Skin epidermis (tissue), 12 donors: Measurements from ENCODE around the gene DCTPP1.

Experiments
- H3K27ac ChIP-seq, 21 experiments: fragments of 200-600 bp; sonication (generic) in 11 of 21; one replicate each; pipeline ENCODE4 v1.5.0; 2020; ENCODE audit warnings: mild to moderate bottlenecking in 3 of 21, inconsistent platforms in 2 of 21, moderate library complexity in 2 of 21
- H3K4me3 ChIP-seq, 7 experiments: fragments of 200-600 bp; sonication (generic) in 2 of 7; one replicate each; pipeline ENCODE4 v1.5.0; 2020; ENCODE audit warnings: inconsistent platforms in 2 of 7, mild to moderate bottlenecking in 2 of 7, moderate library complexity in 1 of 7

The DCTPP1 gene

DNA sequence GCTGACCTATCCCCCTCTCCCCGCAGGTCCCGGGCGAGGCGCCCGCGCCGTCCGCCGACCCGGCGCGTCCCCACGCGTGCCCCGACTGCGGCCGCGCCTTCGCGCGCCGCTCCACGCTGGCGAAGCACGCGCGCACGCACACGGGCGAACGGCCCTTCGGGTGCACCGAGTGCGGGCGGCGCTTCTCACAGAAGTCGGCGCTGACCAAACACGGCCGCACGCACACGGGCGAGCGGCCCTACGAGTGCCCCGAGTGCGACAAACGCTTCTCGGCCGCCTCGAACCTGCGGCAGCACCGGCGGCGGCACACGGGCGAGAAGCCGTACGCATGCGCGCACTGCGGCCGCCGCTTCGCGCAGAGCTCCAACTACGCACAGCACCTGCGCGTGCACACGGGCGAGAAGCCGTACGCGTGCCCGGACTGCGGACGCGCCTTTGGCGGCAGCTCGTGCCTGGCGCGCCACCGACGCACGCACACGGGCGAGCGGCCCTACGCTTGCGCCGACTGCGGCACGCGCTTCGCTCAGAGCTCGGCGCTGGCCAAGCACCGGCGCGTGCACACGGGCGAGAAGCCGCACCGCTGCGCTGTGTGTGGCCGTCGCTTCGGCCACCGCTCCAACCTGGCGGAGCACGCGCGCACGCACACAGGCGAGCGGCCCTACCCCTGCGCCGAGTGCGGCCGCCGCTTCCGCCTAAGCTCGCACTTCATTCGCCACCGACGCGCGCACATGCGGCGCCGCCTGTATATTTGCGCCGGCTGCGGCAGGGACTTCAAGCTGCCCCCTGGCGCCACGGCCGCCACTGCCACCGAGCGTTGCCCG lies 12.1 kb downstream of the DCTPP1 start:
- Histone ChIP-seq H3K27ac (peak overlapping the region in 20 of 21 experiments; percentile 40 to 91 (median 80)), H3K4me3 (peak overlapping the region; percentile 33 to 73 (median 57))

DNA sequence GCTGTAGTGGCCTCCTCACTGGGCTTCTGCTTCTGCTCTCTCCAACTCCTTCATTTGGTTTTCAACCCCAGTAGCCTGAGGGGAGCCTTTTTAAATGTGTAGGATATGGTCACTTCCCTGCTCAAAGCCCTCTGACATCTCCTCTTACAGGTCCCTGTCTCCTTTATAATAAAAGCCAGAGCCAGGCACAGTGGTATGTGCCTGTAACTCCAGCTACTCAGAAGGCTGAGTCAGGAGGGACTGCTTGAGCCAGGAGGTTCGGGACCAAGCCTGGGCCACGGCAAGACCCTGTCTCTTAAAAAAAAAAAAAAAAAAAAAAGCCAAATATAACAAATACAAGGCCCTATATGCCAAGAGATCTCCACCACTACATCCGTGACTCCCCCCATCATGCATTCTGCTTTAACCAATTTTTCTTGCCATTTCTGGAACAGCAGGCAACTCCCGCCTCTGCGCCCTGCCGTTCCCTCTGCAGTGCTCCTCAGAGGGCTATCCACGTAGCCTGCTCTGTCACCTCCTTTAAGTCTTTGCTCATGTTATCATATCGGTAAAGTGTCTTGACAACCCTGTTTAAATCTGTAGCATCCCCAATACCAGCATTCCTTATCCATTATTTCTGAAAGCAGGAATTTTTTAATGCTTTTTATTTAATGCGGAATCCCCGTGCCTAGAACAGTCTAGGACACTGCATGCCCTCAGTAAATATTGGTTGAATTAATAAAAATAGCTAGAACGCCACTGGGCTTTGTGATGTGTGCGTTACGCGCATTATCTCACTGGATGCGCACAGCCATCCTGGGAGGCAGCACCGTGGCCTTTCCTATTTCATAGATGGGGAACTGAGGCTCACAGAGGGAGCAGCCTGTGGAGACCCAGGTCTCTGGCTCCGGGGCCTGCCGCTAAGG lies 13.0 kb downstream of the DCTPP1 start:
- Histone ChIP-seq H3K4me3 (peak overlapping the region; percentile 33 to 73 (median 57)), H3K27ac (peak overlapping the region in 17 of 21 experiments; percentile 40 to 91 (median 80))

DNA sequence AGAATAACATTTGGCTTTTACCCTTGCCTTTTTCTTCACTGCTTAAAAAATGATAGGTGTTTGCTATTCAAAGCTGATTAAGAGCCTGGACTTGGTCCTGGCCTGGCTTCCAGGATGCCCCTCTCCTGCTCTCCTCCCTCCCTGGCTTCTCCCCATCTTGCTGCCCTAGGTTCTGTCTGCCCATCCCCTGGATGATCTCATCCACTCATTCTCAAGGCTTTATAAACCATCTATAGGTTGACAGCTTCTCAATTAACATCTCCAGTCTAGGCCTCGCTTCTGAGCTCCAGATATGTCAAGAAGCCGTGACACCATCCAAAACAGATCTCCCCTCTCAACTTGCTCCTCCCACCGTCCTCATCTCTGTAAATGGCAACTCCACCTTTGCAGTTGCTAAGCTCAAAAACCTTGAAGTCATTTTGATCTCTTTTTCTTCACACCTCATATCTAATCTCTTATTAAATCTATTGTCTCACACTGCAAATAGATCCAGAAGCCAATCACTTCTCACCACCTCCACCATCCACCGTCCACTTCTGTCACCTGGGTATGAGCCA lies 13.7 kb downstream of the DCTPP1 start:
- H3K27ac ChIP-seq, result no peak overlapping the region

DNA sequence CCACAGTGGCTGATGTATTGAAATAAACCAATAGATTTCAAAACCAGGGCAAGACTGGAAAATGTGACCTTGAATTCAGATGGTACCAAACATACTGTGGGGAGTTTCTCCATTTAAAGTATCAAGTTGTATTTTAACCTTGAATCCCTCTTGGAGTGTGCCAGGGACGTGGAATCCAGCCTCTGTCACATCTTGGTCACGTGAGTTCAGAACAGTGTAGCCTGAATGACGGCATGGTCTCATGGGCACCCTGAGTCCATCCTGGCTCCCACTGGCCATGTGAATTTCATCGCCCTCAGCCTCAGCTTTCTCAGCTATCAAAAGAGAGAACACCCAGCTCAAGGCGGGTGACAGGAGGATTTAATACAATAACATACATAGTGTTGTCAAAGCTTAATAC lies 15.7 kb downstream of the DCTPP1 start:
- H3K27ac ChIP-seq, result no peak overlapping the region
- H3K4me3 ChIP-seq, result no peak overlapping the region

More for the DNA sequence above, 13.7 kb downstream of the DCTPP1 start:
- H3K4me3 ChIP-seq, result no peak overlapping the region

DNA sequence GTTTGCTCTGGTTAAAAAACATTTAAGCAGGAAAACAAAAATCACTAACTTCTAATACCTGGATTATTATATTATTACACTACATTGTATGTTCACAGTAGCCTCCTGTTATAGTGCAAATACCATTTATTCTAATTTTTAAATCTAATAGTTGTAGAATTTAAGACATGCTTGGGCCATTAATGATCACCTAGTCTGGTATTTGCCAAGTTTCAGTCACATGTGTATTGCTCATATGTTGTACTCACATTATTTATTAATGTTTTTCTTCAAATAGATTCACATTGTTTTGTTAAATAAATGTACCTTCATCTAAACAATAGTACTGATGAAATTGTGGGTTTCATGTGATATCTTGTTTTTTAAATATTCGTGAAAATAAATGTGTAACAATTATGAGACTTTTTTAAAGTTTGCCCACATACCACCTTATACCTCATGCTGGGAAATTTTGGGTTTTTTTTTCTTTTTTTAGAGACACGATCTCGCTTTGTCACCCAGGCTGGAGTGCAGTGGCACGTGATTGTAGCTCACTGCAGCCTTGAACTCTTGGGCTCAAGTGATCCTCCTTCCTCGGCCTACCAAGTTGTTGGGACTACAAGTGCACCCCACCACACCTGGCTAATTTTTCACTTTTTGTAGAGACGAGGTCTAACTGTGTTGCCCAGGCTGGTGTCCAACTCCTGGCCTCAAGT lies 16.6 kb downstream of the DCTPP1 start:
- no peak overlapping the region for H3K27ac ChIP-seq
- H3K4me3 ChIP-seq, result no peak overlapping the region

DNA sequence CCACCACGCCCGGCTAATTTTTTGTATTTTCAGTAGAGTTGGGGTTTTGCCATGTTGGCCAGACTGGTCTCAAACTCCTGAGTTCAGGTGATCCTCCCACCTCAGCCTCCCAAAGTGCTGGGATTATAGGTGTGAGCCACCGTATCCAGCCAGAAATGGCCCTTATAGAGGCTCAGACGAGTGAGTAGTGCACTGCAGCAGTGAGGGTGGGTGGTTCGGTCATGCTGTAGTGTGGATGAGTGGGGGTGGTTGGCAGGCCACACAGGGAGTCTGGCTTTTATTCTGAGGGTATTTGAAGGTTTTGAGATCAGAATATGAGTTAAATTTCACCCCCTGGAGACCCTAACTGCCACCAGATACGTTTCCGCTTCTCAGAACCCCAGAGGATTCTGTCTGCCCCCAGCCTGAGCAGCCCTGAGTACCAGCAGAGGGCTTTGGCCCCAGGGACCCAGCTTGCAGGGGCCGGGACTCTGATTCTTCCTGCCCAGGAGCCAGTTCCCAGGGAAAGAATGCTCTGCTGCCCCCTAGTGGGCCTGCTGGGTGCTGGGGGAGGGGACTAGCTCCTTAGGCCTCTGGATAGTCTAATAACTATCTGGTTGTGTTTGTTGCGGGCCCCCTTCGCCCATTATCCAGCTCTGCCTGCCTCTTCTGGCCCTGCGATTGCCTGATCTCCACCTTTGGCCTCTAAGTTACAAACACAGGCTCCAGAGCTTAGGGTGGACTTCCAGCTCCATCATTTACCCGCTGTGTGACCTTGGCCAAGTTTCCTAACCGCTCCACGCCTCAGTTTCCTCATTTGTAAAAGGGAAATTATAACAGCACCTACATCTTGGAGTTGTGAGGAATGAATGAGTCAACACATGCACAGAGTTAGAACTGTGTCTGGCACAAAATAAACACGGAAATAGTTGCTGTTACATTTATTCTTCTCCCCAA lies 20.4 kb downstream of the DCTPP1 start:
- H3K4me3 ChIP-seq, result no peak overlapping the region
- peak overlapping the region in 2 of 21 experiments; percentile 43 to 48 for H3K27ac ChIP-seq

DNA sequence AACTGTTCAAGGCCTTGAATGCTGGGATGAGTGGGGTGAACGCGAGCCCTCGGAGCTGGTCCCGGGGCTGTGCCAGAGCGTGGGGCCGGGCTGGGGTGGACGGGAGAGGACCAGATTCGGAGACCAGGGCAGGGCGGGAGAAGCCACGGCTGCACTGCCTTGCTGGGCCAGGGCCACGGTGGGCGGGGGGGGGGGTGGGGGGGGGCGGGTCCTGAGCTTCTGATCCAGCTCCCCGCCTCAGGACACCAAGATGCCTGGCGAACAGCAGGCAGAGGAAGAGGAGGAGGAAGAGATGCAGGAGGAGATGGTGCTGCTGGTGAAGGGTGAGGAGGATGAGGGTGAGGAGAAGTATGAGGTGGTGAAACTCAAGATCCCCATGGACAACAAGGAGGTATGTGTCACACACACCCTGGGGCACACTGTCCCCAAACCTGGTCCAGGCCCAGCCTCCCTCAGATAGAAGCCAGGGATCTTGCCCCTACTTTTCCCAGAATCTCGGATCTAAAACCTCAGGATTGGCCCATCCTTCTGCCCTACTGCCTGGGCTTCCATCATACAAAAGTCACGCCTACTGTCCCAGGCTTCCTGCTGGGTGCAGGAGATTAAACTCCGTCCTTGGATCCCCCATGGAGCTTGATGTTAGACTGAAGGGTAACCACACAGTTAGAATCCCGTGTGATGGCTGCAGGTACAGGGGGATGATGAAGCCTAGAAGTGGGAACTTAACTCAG lies 21.9 kb downstream of the DCTPP1 start:
- peak overlapping the region; percentile 9 to 90 (median 79) for H3K27ac ChIP-seq
- H3K4me3 ChIP-seq, result peak overlapping the region; percentile 50 to 76 (median 68)

DNA sequence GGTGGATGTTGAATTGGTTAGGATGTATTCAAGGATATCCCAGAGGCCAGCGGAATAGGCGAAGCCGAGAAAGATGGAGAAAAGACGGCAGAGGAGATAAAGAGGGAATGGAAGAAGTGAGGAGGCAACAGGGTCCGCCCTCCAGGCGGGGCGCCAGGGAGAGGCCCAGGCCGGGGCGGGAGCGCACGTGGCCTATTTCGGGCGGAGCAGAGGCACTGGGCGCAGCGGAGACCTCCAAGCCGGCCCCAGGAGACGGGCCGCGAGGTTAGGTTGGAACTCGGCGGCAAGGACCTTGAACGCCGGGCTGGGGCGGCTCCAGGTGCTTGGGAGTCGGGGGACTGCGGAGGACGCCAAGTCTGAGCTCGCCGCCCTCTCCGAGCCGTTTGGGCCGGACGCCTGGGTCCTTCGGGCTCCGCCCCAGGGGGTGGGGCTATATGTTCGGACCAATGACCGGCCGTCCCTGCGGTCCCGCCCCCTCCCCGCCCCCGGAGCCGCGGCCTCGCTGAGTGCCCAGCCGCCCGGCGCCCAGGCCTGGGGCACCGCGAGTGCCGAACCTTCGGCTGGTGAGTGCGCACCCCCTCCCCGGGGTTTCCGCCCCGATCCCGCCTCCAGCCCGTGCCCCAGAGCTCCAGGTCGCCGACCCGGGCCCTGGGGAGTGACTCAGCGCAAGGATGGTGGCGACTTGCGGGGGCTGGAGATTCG lies 22.6 kb downstream of the DCTPP1 start, which contains the start of gene ZNF771:
ZNF771 (plus strand) TSS at position 505 of the 702 bp plus-strand sequence. CDS start 448 bp downstream, outside the sequence.
- Histone ChIP-seq H3K4me3 (peak within 1 kb of the TSS; percentile 50 to 76 (median 68)), H3K27ac (peak within 1 kb of the TSS; percentile 9 to 90 (median 79))

DNA sequence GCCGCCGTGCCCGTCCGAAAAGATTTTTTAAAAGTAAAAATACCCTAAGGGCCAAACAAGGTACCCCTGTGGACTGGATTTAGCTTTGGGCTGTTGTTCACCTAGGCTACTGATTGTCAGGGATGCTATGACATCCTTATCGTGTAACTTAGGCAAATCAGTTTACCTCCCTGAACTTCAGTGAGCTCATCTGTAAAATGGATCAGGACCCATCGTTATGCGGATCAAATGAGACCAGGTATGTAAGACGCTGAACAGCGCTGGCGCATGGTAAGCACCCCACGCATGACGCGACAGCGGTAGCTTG lies 23.1 kb downstream of the DCTPP1 start:
- peak overlapping the region in 17 of 21 experiments; percentile 46 to 90 (median 82) for H3K27ac ChIP-seq
- peak overlapping the region; percentile 50 to 76 (median 68) for H3K4me3 ChIP-seq

DNA sequence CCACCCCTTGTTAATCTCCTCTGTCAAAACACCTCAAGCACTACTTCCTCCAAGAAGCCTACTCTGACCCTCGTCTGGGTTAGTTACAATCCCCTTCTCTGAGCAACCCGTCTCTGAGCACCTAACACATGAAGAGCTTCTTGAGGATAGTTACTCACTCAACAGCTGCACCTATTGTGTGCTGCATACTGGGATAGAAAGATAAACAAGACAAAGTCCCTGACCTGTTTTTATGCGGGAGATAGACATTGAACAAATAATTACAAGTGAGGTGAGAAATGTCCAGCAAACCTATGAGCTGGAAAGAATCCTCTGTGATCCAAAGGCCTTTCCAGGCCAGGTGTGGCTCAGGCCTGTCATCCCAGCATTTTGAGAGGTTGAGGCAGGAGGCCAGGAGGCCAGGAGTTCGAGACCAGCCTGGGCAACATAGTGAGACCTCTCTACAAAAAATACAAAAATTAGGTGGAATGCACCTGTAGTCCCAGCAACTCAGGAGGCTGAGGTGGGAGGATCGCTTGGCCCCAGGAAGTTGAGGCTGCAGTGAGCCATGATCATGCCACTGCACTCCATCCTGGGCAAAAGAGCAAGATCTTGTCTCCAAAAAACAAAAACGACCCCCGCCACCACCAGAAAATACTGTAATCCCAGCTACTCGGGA lies 27.9 kb downstream of the DCTPP1 start:
- no peak overlapping the region for H3K27ac ChIP-seq

DNA sequence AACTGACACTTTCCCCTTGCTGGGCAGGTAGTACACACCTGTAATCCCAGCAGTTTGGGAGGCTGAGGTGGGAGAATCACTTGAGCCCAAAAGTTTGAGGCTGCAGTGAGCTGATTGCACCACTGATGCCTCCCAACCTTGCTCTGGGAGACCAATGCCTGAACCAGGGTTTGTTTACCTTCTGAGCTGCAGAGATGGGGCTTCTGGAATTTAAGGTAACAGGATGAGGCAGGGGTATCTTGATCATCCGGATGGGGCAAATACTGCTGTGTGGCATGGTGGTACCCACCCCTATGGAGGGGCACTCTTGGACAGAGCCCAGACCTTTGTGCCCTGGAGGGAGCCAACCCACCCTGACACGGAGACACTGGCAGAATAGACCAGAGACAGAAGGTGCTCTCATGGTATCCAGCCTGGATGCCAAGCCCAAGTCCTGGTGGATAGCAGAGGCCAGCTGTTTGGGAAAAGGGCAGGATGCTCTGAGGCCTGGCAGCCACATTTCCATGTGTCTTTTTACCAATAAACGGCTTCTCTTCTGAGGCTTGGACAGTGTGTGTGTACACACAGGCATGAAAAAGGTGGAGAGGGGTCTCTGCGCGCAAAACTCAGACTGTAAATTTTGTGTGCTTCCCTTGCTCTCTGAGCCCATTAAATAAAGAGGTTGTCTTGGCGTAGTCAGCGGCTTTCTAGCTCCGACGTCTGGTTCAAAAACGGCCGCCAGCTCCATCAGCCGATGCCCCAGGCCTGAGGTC lies 30.2 kb downstream of the DCTPP1 start:
- Histone ChIP-seq H3K27ac (peak overlapping the region in 20 of 21 experiments; percentile 67 to 94 (median 84)), H3K4me3 (peak overlapping the region; percentile 45 to 71 (median 63))

More for the DNA sequence above, 27.9 kb downstream of the DCTPP1 start:
- H3K4me3 ChIP-seq, result no peak overlapping the region

DNA sequence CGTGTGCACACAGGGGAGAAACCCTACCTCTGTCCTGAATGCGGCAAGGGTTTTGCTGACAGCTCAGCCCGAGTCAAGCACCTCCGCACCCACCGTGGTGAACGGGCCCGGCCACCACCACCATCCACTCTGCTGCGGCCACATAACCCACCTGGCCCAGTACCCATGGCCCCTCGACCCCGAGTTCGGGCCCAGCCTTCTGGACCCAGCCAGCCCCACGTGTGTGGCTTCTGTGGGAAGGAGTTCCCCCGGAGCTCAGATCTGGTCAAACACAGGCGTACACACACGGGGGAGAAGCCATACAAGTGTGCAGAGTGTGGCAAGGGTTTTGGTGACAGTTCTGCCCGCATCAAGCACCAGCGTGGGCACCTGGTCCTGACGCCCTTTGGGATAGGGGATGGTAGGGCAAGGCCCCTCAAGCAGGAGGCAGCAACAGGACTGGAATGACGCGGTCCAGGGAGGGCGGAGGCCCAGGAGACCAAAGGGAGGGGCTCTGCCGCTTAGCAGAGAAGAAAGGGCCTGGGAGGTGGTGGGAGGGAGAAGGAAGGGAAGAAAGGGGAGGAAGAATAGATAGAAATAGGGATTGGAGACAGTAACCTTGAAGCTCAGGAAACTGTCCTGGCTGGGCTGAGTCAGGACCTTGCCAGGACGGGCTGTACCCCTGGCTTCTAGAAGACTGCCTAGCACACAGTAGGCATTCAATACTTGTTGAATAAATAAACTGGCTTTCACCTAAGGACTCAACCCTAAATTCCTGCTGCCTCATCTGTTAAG lies 31.0 kb downstream of the DCTPP1 start:
- Histone ChIP-seq H3K27ac (peak overlapping the region in 7 of 21 experiments; percentile 19 to 94 (median 83)), H3K4me3 (no peak overlapping the region)

DNA sequence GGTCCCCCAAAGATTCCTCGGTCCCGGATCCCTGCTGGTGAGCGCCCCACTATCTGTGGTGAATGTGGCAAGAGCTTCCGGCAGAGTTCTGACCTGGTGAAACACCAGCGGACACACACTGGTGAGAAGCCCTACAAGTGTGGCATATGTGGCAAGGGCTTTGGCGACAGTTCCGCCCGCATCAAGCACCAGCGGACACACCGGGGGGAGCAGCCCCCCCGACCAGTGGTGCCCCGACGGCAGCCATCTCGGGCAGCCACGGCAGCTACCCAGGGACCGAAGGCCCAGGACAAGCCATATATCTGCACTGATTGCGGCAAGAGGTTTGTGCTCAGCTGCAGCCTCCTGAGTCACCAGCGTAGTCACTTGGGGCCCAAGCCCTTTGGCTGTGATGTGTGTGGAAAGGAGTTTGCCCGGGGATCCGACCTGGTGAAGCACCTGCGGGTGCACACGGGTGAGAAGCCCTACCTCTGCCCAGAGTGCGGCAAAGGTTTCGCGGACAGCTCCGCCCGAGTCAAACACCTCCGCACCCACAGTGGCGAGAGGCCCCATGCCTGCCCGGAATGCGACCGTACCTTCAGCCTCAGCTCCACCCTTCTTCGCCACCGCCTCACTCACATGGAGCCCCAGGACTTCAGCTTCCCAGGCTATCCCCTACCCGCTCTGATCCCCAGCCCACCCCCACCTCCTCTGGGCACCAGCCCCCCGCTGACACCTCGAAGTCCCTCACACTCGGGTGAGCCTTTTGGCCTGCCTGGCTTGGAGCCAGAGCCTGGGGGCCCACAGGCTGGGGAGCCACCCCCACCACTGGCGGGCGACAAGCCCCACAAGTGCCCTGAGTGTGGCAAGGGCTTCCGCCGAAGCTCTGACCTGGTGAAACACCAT lies 31.8 kb downstream of the DCTPP1 start:
- H3K27ac ChIP-seq, result no peak overlapping the region
- H3K4me3 ChIP-seq, result no peak overlapping the region

DNA sequence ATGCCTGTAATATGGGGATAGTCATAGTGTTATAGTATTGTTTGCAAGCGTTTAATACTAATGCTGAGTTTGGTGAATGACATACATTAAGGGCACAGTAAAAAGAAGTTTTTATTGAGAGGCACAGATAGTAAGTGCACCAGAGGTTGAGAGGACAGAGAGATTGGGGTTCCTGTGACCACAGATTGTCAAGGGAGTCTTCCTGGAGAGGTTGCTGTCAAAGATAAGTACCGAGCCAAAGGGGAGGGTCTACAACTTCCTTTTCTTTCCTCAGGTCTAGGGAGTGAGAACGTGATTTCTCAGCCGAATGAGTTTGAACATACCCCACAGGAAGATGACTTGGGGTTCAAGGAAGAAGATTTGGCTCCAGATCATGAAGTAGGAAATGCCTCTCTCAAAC lies 32.8 kb downstream of the DCTPP1 start:
- Histone ChIP-seq H3K4me3 (no peak overlapping the region), H3K27ac (no peak overlapping the region)
